HUDEP-2 (cell line): ENCODE measurements around the gene ITFG1.

Source experiments
- DNase-seq, 76 experiments: peaks; one replicate each; lab custom pipeline; 2025; ENCODE audit not compliant: unreplicated experiment in 76 of 76; lab: John Stamatoyannopoulos, UW

Gene ITFG1

DNA sequence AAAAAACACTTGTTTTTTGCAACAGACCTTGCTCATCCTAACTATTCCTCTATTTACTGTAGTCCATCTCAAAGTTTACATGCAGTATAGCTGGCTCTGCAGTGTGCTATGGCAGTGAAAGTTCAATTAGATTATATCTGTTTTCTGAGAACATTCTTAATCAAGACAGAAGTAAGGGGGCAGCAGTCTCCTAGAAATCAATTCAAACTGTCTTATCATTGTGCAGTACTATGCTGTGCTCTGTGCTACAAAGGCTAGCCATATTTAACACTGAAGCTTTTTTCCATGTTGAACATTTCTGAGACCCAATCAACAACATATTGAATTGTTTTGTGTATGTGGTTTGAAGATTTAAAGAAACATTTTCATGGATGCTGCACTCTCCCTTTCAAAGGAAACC lies 328.6 kb downstream of the ITFG1 start:
- DNase-seq = peak in 13 of 76 experiments; percentile 1 to 46 (median 10)

DNA sequence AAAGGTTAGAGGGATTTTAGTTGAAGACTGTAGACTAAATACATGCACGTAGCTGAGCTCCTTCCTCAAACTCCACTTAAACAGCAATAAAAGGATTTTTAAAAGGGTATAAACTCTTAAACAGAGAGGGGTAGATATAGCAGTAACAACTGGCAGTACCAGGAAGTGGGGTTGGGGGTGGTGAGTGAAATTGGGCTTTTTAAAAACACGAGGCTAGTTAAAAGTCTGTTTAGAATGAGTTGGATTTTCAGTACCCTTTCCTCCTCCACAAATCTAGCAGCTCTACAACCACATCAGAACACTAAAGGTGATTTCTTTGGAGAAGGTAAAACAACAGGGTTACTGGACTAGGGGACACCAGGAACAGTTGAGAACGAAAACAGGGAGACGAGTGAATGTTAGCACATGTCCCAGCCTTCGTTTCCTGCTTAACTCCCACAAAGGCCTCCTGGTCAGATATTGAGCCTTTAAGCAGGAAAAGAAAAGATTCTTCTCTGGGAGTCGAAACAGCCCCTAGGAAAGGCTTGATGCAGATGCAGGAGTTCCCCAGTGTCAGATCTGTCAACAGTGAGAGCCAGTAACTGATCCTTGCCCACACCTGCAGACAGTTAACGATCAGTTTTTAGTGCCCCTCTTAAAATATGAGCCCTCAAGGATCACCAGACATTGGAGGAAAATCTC lies 331.0 kb downstream of the ITFG1 start:
- DNase-seq = no peak

DNA sequence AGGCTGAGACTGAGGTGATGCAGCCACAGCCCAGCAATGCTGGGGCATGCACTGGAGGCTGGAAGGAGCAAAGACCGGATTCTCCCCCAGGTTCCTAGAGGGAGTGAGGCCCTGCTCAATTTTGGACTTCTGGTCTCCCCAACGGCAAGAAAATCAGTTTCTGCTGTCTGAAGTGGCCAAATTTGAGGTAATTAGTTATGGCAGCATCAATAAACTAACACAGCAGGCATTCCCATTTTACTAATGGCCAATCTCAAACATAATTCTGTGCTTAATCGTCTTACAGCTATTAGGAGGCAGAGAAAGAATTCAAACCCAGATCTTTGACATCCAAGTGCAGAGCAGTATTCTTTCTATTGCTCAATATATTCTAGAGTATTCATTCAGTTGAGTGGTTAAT lies 333.3 kb downstream of the ITFG1 start:
- DNase-seq = no peak

DNA sequence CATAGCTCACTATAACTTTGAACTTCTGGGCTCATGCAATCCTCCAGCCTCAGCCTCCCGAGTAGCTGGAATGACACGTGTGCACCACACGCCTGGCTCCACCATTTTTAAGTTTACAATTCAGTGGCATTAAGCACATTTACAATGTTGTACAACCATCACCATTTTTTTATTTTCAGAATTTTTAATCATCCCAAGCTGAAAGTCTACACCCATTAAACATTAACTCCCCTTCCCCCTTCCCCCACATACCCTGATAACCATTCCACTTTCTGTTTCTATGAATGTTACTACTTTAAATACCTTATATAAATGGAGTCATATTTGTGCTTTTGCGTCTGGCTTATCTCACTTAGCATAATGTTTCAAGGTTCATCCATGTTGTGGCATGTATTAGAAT lies 335.1 kb downstream of the ITFG1 start:
- DNase-seq = no peak

DNA sequence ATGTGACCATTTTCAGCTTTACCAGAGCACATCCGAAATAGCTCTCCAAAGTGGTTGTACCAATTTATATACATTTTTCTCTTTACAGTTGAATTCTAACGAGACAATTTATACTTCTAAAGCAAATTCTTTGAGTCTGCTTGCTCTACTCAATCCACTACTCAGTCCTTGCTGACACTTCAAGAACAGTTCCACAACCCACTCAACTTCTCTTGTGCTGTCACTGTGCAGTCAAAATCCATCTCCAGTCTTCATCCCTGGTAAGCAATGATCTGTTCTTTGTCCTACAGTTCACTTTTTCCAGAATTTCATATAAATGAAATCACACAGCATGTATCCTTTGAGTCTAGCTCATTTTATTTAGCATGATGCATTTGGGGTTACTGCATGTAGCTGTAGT lies 347.7 kb downstream of the ITFG1 start:
- no peak for DNase-seq

DNA sequence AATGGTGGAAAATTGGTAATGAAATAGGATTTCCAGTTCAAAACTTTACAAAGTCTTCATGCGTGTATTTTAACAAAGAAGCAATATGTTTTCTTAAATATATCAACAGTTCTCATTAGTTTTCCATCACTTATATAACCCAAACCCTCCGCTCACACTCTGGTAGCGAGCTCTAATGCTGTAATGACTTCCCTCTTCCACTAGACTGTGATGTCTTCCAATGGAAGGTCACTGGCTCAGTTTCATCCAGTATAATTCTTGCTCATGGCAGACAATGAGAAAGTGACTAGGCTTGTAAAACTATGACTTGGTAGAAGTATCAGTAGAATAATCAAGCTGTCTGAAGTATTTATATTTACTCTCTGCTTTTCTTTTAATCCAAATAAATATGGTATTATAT lies 349.9 kb downstream of the ITFG1 start:
- DNase-seq = peak in 1 of 76 experiments; percentile 1

DNA sequence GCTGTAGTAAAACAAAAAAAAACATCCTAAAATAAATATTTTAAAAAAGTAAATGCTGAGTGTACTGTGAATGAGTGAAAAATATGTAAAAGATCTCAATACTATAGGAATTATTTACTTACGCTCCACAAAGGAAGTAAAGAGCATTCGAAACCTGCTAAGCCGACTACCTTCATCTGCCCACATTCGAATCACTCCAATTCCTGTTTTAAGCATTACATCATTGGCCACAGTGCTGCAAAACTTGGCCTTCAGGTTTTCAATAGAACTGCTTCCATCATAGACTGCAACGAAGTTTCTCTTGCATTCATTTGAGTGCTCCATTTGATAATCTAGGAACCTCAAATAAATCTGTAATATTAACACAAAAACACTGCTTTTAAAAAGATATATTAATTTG lies 351.5 kb downstream of the ITFG1 start:
- DNase-seq = no peak
